HEK293T (cell line): ENCODE data around the gene CITED2.
A peak's percentile ranks its signal among the peaks of the same experiment; 100 is the strongest.

Experiments
- CTCF ChIA-PET: fragments of 350-600 bp; formaldehyde crosslinking; extraction: SDS; loops from one replicate; lab custom pipeline; 2021; ENCODE audit warnings: antibody characterized with exemption, inconsistent platforms; lab: Yijun Ruan, JAX
- POLR2A ChIA-PET: fragments of 350-600 bp; formaldehyde crosslinking; extraction: SDS; loops from one replicate; lab custom pipeline; 2020; ENCODE audit warnings: antibody characterized with exemption, inconsistent platforms; lab: Yijun Ruan, JAX
- DNase-seq: peaks from one replicate; pipeline ENCODE4 v3.0.0; 2012; ENCODE audit warnings: mixed read lengths; ENCODE audit errors: extremely low spot score
- ARNT ChIP-seq: fragments of 450-650 bp; IDR thresholded peaks from 2 replicates; pipeline ENCODE4 v1.6.1; 2017; ENCODE audit warnings: mild to moderate bottlenecking
- BHLHE40 ChIP-seq: fragments of 450-650 bp; IDR thresholded peaks from 2 replicates; pipeline ENCODE4 v1.6.1; 2016; ENCODE audit warnings: mild to moderate bottlenecking, moderate library complexity, borderline replicate concordance
- CTBP1 ChIP-seq: fragments of 450-650 bp; IDR thresholded peaks from 2 replicates; pipeline ENCODE4 v1.6.1; 2016; ENCODE audit warnings: borderline replicate concordance
- ELF4 ChIP-seq: fragments of 450-650 bp; IDR thresholded peaks from 2 replicates; pipeline ENCODE4 v1.6.1; 2017; ENCODE audit warnings: antibody characterized with exemption
- FOXA1 ChIP-seq: fragments of 450-650 bp; IDR thresholded peaks from 2 replicates; pipeline ENCODE4 v1.6.1; 2016; ENCODE audit warnings: mild to moderate bottlenecking
- FOXK2 ChIP-seq: fragments of 450-650 bp; IDR thresholded peaks from 2 replicates; pipeline ENCODE4 v1.6.1; 2016; ENCODE audit warnings: mild to moderate bottlenecking
- FOXM1 ChIP-seq: fragments of 450-650 bp; IDR thresholded peaks from 2 replicates; pipeline ENCODE4 v1.6.1; 2017; ENCODE audit warnings: mild to moderate bottlenecking, borderline replicate concordance
- HDGF ChIP-seq: fragments of 450-650 bp; IDR thresholded peaks from 2 replicates; pipeline ENCODE4 v1.6.1; 2017; ENCODE audit warnings: antibody characterized with exemption, borderline replicate concordance
- L3MBTL2 ChIP-seq: fragments of 450-650 bp; conservative IDR thresholded peaks from 2 replicates; pipeline ENCODE4 v1.6.1; 2016; ENCODE audit warnings: mild to moderate bottlenecking
- LEF1 ChIP-seq: fragments of 450-650 bp; IDR thresholded peaks from 2 replicates; pipeline ENCODE4 v1.6.1; 2017; ENCODE audit warnings: mild to moderate bottlenecking, borderline replicate concordance
- NFRKB ChIP-seq: fragments of 450-650 bp; IDR thresholded peaks from 2 replicates; pipeline ENCODE4 v1.6.1; 2016; ENCODE audit warnings: mild to moderate bottlenecking, moderate library complexity
- PKNOX1 ChIP-seq: fragments of 450-650 bp; IDR thresholded peaks from 2 replicates; pipeline ENCODE4 v1.6.1; 2016
- SP1 ChIP-seq: fragments of 450-650 bp; IDR thresholded peaks from 2 replicates; pipeline ENCODE4 v1.6.1; 2017
- SUZ12 ChIP-seq: fragments of 450-650 bp; IDR thresholded peaks from 2 replicates; pipeline ENCODE4 v1.6.1; 2016; ENCODE audit warnings: mild to moderate bottlenecking
- TARDBP ChIP-seq: fragments of 450-650 bp; IDR thresholded peaks from 2 replicates; pipeline ENCODE4 v1.6.1; 2016
- ZNF384 ChIP-seq: fragments of 450-650 bp; IDR thresholded peaks from 2 replicates; pipeline ENCODE4 v1.6.1; 2016

CITED2 gene

GRCh38 chr6:139373928-139374356, 506 bp downstream of the CITED2 start:
- no peak for TF ChIP-seq HDGF
- TF ChIP-seq ARNT, result no peak
- TF ChIP-seq ZNF384, result no peak
- TF ChIP-seq SP1, result no peak
- TF ChIP-seq FOXK2, result no peak
- no peak for TF ChIP-seq FOXA1
- TF ChIP-seq CTBP1, result no peak
- TF ChIP-seq PKNOX1, result no peak
- TF ChIP-seq LEF1, result no peak
- no peak for TF ChIP-seq SUZ12
- TF ChIP-seq FOXM1, result no peak
- no peak for TF ChIP-seq NFRKB
- TF ChIP-seq BHLHE40, result no peak
- no peak for TF ChIP-seq TARDBP
- TF ChIP-seq L3MBTL2, result no peak
- no peak for TF ChIP-seq ELF4
- no peak for DNase-seq
- POLR2A ChIA-PET, result interaction anchor here (0.6 to 3.8 kb wide), 57 partner anchors 9 to 676 kb away, joined by 3 to 29 read pairs (median 5); no protein-coding TSS in a partner anchor
- CTCF ChIA-PET, result interaction anchor here (0.5 to 1.7 kb wide), 7 partner anchors 9 to 549 kb away, joined by 3 to 5 read pairs (median 4); no protein-coding TSS in a partner anchor

GRCh38 chr6:139373154-139373927, 1.1 kb downstream of the CITED2 start:
- ChIA-PET POLR2A (interaction anchor here (0.8 to 3.8 kb wide), 35 partner anchors 10 to 677 kb away, joined by 3 to 29 read pairs (median 9); no protein-coding TSS in a partner anchor), CTCF (interaction anchor here (0.5 to 1.7 kb wide), 7 partner anchors 9 to 507 kb away, joined by 3 to 5 read pairs (median 4); no protein-coding TSS in a partner anchor)
- DNase-seq, result peak; percentile 42
- TF ChIP-seq SUZ12 (no peak), LEF1 (0 out of 2 replicates have a peak, but pooled peaks have one; percentile 56), HDGF (0 out of 2 replicates have a peak, but pooled peaks have one; percentile 49)

- TF ChIP-seq PKNOX1 (peak; percentile 53; the same call in 1 of the 2 replicates), FOXM1 (no peak)
- DNase-seq, result no peak
- CTCF ChIA-PET, result interaction anchor here (0.5 to 1.7 kb wide), 9 partner anchors 8 to 545 kb away, joined by 3 to 4 read pairs (median 4); no protein-coding TSS in a partner anchor
- POLR2A ChIA-PET, result interaction anchor here (2.7 to 3.8 kb wide), 4 partner anchors 107 to 336 kb away, joined by 12 to 29 read pairs (median 24); no protein-coding TSS in a partner anchor
Measured at GRCh38 chr6:139372326-139373153, 1.9 kb downstream of the CITED2 start.

GRCh38 chr6:139371421-139372203, 2.8 kb downstream of the CITED2 start:
- ChIA-PET POLR2A (interaction anchor here (1.2 kb wide), 1 partner anchor 483 kb away, joined by 3 read pairs; no protein-coding TSS in a partner anchor), CTCF (interaction anchor here (0.6 to 0.7 kb wide), 3 partner anchors 143 to 589 kb away, joined by 3 to 5 read pairs (median 4); no protein-coding TSS in a partner anchor)
- no peak for TF ChIP-seq FOXM1
- TF ChIP-seq ARNT, result peak; percentile 9; the same call in 1 of the 2 replicates
- peak; percentile 92 for TF ChIP-seq PKNOX1
- DNase-seq, result no peak

GRCh38 chr6:139370999-139371345, 3.5 kb downstream of the CITED2 start:
- DNase-seq, result no peak
- ChIA-PET CTCF (interaction anchor here (0.6 kb wide), 2 partner anchors 50 to 845 kb away, joined by 3 to 4 read pairs; no protein-coding TSS in a partner anchor), POLR2A (interaction anchor here (1.2 to 1.6 kb wide), 3 partner anchors 217 to 507 kb away, joined by 3 to 4 read pairs (median 3); no protein-coding TSS in a partner anchor)
- TF ChIP-seq PKNOX1 (no peak), HDGF (no peak), ZNF384 (no peak), SUZ12 (no peak), FOXM1 (no peak), SP1 (no peak), NFRKB (no peak), BHLHE40 (no peak), ARNT (no peak), L3MBTL2 (no peak)
